AG04449 (cell line): ENCODE data around the gene SEC14L1.

Experiments
- CTCF ChIA-PET: fragments of 350-600 bp; formaldehyde crosslinking; extraction: SDS; loops from one replicate; lab custom pipeline; 2021; ENCODE audit warnings: antibody characterized with exemption; lab: Yijun Ruan, JAX
- POLR2A ChIA-PET: fragments of 400-600, 350-600 bp; formaldehyde crosslinking; extraction: SDS; loops from one replicate; lab custom pipeline; 2020; ENCODE audit warnings: antibody characterized with exemption, inconsistent platforms; lab: Yijun Ruan, JAX
- DNase-seq: peaks from one replicate; pipeline ENCODE4 v3.0.0-alpha.2; 2010; ENCODE audit warnings: low read depth, low spot score
- H3K4me3 ChIP-seq: 2 replicates; pipeline ENCODE4 v1.5.1; 2011; ENCODE audit warnings: low read depth, mild to moderate bottlenecking, control low read depth, low read length
- CTCF ChIP-seq: IDR thresholded peaks from one replicate; pipeline ENCODE4 v1.5.1; 2011; ENCODE audit warnings: mild to moderate bottlenecking, moderate library complexity, low read length, control low read depth, inconsistent platforms; ENCODE audit not compliant: insufficient read depth; ENCODE audit errors: missing control alignments

Gene SEC14L1

GRCh38 chr17:77237232-77238008 is 96.7 kb downstream of the SEC14L1 start:
- no peak for DNase-seq
- POLR2A ChIA-PET: no interaction called here
- CTCF ChIA-PET: no interaction called here
- no peak overlapping the region for H3K4me3 ChIP-seq
- no peak for TF ChIP-seq CTCF

- no peak overlapping the region for H3K4me3 ChIP-seq
- ChIA-PET POLR2A (no interaction called here), CTCF (no interaction called here)
- no peak for TF ChIP-seq CTCF
- no peak for DNase-seq
These were observed 100.2 kb downstream of the SEC14L1 start for GRCh38 chr17:77240976-77241375.

GRCh38 chr17:77242118-77242851 is 101.5 kb downstream of the SEC14L1 start:
- ChIA-PET CTCF (interaction anchor here (1.6 to 4.2 kb wide), 2 partner anchors 156 to 186 kb away, joined by 4 to 40 read pairs; no protein-coding TSS in a partner anchor), POLR2A (no interaction called here)
- DNase-seq: no peak
- TF ChIP-seq CTCF: no peak
- no peak overlapping the region for H3K4me3 ChIP-seq

- CTCF ChIA-PET: interaction anchor here (1.5 to 4.2 kb wide), 2 partner anchors 151 to 159 kb away, joined by 3 to 40 read pairs; no protein-coding TSS in a partner anchor
These were observed 104.6 kb downstream of the SEC14L1 start for GRCh38 chr17:77245162-77245926.

More at GRCh38 chr17:77245162-77245926, 104.6 kb downstream of the SEC14L1 start:
- DNase-seq: no peak
- H3K4me3 ChIP-seq: no peak overlapping the region
- no peak for TF ChIP-seq CTCF
- POLR2A ChIA-PET: no interaction called here
